OCI-LY3 (cell line): ENCODE measurements around the gene ACACB.

Experiments used
- H2AFZ ChIP-seq: fragments of 200-600, 300-600 bp; shearing (Covaris generic); 2 replicates; pipeline ENCODE4 v1.6.0; 2014; ENCODE audit warnings: antibody characterized with exemption, low read depth, low read length
- H3K27ac ChIP-seq: fragments of 200-600, 300-600 bp; sonication (generic); 2 replicates; pipeline ENCODE4 v1.5.1; 2014; ENCODE audit warnings: mild to moderate bottlenecking, low read length, moderate library complexity, mixed read lengths
- H3K27me3 ChIP-seq: fragments of 200-600, 300-600 bp; sonication (generic); 2 replicates; pipeline ENCODE4 v1.6.1; 2014; ENCODE audit warnings: low read depth, low read length, mixed read lengths
- H3K36me3 ChIP-seq: fragments of 200-600, 300-600 bp; sonication (generic); replicated peaks from 2 replicates; pipeline ENCODE3; 2014; ENCODE audit warnings: low read depth, low read length, mixed read lengths
- H3K4me1 ChIP-seq: fragments of 300-600, 200-600 bp; sonication (generic); 2 replicates; pipeline ENCODE4 v1.6.1; 2014; ENCODE audit warnings: low read length, mixed read lengths
- H3K4me2 ChIP-seq: fragments of 200-600, 300-600 bp; sonication (generic); 2 replicates; pipeline ENCODE4 v1.6.1; 2014; ENCODE audit warnings: low read length, mixed read lengths
- H3K4me3 ChIP-seq: fragments of 300-600, 200-600 bp; sonication (generic); 2 replicates; pipeline ENCODE4 v1.5.1; 2014; ENCODE audit warnings: antibody characterized with exemption, mild to moderate bottlenecking, low read length, moderate library complexity
- H3K79me2 ChIP-seq: fragments of 300-600, 200-600 bp; shearing (Covaris generic); 2 replicates; pipeline ENCODE4 v1.6.1; 2014; ENCODE audit warnings: mild to moderate bottlenecking, low read length, mixed read lengths
- H3K9ac ChIP-seq: fragments of 300-600, 200-600 bp; shearing (Covaris generic); 2 replicates; pipeline ENCODE4 v1.6.0; 2014; ENCODE audit warnings: mild to moderate bottlenecking, low read length, moderate library complexity
- H3K9me3 ChIP-seq: fragments of 200-600, 300-600 bp; shearing (Covaris generic); 2 replicates; pipeline ENCODE4 v1.6.1; 2014; ENCODE audit warnings: low read length, mixed read lengths; ENCODE audit not compliant: insufficient read depth
- H4K20me1 ChIP-seq: fragments of 200-600, 300-600 bp; sonication (generic); 2 replicates; pipeline ENCODE4 v1.6.1; 2016; ENCODE audit warnings: low read length, mixed read lengths; ENCODE audit not compliant: insufficient read depth
- EZH2phosphoT487 ChIP-seq: fragments of 200-600 bp; shearing (Covaris generic); IDR thresholded peaks from 2 replicates; pipeline ENCODE4 v1.6.1; 2018; ENCODE audit warnings: antibody characterized with exemption, mixed run types, low read depth
- TF ChIP-seq, protein P1 (sequence below): fragments of 200-600, 300-600 bp; sonication (generic); IDR thresholded peaks from 2 replicates; pipeline ENCODE4 v1.5.1; 2014; ENCODE audit warnings: antibody characterized with exemption, low read length, low read depth

ACACB gene

DNA sequence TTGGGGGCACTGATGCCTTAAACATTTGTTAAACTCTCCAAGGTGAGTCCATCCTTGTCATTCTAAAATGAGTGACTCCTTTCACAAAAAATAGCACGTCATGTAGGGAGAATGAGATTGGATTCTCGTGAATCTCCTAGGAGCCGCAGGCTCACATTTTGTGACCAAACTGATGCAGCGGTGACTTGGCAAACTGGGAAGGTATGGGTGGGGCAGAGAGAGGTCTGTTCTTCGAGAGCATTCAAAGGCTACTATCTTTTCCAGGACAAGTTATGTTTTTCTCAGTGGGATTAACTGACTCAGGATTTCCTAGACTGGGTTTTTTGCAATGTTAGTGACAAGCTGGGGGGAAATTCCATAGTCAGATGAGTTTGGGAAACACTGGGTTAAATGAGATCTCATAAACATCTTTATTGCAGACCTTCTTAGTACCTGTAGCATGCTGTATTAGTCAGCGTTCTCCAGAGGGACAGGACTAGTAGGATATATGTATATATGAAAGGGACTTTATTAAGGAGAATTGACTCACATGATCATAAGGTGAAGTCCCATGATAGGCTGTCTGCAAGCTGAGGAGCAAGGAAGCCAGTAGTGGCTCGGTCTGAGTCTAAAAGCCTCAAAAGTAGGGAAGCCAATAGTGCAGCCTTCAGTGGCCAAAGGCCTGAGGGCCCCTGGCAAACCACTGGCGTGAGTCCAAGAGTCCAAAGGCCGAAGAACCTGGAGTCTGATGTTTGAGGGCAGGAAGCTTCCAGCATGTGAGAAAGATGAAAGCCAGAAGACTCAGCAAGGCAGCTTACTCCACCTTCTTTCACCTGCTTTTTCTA lies 131.7 kb downstream of the ACACB start:
- Histone ChIP-seq H3K9me3 (no peaks in the 10 kb centered on the region), H3K4me3 (no peak overlapping the region), H3K79me2 (no peaks in the 10 kb centered on the region), H4K20me1 (no peaks in the 10 kb centered on the region), H3K27ac (no peak overlapping the region), H3K27me3 (no peaks in the 10 kb centered on the region), H3K9ac (no peak overlapping the region), H2AFZ (no peak overlapping the region), H3K36me3 (no peaks in the 10 kb centered on the region), H3K4me1 (no peaks in the 10 kb centered on the region), H3K4me2 (no peak overlapping the region)
- TF ChIP-seq EZH2phosphoT487: no peak
- TF ChIP-seq, protein P1, sequence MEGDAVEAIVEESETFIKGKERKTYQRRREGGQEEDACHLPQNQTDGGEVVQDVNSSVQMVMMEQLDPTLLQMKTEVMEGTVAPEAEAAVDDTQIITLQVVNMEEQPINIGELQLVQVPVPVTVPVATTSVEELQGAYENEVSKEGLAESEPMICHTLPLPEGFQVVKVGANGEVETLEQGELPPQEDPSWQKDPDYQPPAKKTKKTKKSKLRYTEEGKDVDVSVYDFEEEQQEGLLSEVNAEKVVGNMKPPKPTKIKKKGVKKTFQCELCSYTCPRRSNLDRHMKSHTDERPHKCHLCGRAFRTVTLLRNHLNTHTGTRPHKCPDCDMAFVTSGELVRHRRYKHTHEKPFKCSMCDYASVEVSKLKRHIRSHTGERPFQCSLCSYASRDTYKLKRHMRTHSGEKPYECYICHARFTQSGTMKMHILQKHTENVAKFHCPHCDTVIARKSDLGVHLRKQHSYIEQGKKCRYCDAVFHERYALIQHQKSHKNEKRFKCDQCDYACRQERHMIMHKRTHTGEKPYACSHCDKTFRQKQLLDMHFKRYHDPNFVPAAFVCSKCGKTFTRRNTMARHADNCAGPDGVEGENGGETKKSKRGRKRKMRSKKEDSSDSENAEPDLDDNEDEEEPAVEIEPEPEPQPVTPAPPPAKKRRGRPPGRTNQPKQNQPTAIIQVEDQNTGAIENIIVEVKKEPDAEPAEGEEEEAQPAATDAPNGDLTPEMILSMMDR: no peak

DNA sequence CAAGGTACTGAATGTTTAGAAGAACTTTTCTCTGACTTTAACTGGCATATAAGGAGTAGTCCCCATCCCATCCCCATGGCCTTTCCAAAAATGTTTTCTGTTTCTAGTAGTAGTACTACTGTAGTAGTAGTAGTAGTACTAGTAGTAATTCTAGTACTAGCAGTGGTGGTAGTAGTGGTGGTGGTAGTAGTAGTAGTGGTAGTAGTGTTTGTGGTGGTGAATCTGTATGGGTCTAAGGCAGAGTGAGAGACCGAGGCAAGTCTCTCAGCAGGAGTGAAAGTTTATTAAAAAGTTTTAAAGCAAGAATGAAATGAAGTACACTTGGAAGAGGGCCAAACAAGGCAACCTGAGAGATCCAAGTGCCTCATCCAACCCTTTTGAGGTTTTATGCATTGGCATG lies 134.1 kb downstream of the ACACB start:
- Histone ChIP-seq H3K4me3 (no peak overlapping the region), H3K27ac (no peak overlapping the region), H2AFZ (no peak overlapping the region), H3K4me2 (no peak overlapping the region), H3K4me1 (no peaks in the 10 kb centered on the region), H3K79me2 (no peaks in the 10 kb centered on the region), H3K9me3 (0 out of 2 replicates have a peak, but pooled peaks cover 5% of the 10 kb centered on the region), H3K36me3 (no peaks in the 10 kb centered on the region), H3K9ac (no peak overlapping the region), H3K27me3 (no peaks in the 10 kb centered on the region), H4K20me1 (no peaks in the 10 kb centered on the region)
- TF ChIP-seq, protein P1: no peak
- TF ChIP-seq EZH2phosphoT487: no peak

DNA sequence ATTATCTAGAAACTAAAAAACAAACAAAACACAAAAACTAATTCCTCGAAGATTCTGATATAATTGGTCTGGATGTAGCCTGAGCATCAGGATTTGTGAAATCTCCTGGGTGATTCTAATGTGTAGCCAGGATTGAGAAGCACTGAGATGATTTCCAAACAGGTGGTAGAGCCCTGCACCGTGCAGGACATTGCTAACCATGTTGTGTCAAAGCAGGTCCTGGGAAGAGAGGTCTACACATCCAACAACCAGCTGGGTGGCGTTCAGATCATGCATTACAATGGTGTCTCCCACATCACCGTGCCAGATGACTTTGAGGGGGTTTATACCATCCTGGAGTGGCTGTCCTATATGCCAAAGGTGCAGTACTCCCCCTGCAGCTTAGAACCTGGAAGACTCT lies 136.4 kb downstream of the ACACB start:
- no peak overlapping the region for H3K9ac ChIP-seq
- no peak for TF ChIP-seq EZH2phosphoT487
- TF ChIP-seq, protein P1: no peak

GRCh38 chr12:109253913-109254544 lies 137.6 kb downstream of the ACACB start:
- Histone ChIP-seq H3K27me3 (no peaks in the 10 kb centered on the region), H3K9ac (no peak overlapping the region), H4K20me1 (no peaks in the 10 kb centered on the region), H3K4me3 (no peak overlapping the region), H2AFZ (no peak overlapping the region), H3K27ac (no peak overlapping the region), H3K4me2 (no peak overlapping the region), H3K9me3 (0 out of 2 replicates have a peak, but pooled peaks cover 5% of the 10 kb centered on the region), H3K4me1 (no peaks in the 10 kb centered on the region), H3K79me2 (no peaks in the 10 kb centered on the region), H3K36me3 (no peaks in the 10 kb centered on the region)
- TF ChIP-seq EZH2phosphoT487: no peak
- TF ChIP-seq, protein P1: no peak

More for the DNA sequence above, 136.4 kb downstream of the ACACB start:
- Histone ChIP-seq H2AFZ (no peak overlapping the region), H3K4me1 (no peaks in the 10 kb centered on the region), H3K79me2 (no peaks in the 10 kb centered on the region), H3K4me2 (no peak overlapping the region), H3K27ac (no peak overlapping the region), H3K36me3 (no peaks in the 10 kb centered on the region), H3K4me3 (no peak overlapping the region), H3K27me3 (no peaks in the 10 kb centered on the region), H3K9me3 (0 out of 2 replicates have a peak, but pooled peaks cover 5% of the 10 kb centered on the region), H4K20me1 (no peaks in the 10 kb centered on the region)
